ENCODE data around the gene NDUFAF5.

Gene NDUFAF5

DNA sequence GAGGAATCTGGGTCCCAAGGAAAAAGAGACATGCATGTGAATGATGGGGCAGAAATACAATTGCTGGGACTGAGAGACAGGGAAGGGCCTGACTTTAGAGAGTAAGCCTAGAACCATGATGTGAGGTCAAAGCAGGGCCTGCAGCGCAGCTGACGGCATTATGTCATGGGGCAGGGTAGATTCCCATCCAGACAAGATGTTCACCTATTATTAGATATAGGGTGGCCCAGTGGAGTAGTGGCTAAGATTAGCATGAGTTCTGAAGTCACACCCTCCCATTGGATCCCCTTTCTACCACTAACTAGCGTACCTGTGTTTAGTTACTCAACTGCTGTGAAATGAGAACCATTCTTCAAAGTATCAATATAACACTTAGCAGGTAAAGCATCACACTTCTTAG, 39.6 kb downstream of the NDUFAF5 start:
- H3K4me3 ChIP-seq (ENCODE audit: low read depth in 1 of 2, low read length in 1 of 2): no peak overlapping the region
- TF ChIP-seq, protein P1, sequence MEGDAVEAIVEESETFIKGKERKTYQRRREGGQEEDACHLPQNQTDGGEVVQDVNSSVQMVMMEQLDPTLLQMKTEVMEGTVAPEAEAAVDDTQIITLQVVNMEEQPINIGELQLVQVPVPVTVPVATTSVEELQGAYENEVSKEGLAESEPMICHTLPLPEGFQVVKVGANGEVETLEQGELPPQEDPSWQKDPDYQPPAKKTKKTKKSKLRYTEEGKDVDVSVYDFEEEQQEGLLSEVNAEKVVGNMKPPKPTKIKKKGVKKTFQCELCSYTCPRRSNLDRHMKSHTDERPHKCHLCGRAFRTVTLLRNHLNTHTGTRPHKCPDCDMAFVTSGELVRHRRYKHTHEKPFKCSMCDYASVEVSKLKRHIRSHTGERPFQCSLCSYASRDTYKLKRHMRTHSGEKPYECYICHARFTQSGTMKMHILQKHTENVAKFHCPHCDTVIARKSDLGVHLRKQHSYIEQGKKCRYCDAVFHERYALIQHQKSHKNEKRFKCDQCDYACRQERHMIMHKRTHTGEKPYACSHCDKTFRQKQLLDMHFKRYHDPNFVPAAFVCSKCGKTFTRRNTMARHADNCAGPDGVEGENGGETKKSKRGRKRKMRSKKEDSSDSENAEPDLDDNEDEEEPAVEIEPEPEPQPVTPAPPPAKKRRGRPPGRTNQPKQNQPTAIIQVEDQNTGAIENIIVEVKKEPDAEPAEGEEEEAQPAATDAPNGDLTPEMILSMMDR (IDR thresholded peaks at IDR 0.05): no peak
- no peaks in the 10 kb centered on the region for H3K36me3 ChIP-seq
- H3K9me3 ChIP-seq: no peaks in the 10 kb centered on the region
- no peak overlapping the region for H3K27ac ChIP-seq
- H3K27me3 ChIP-seq: no peaks in the 10 kb centered on the region
- peaks cover 13 to 23% of the 10 kb centered on the region in 2 experiments for H3K4me1 ChIP-seq (ENCODE audit: control insufficient read depth in 1 of 2, insufficient read depth in 1 of 2, low read depth in 1 of 2, low read length in 1 of 2)

DNA sequence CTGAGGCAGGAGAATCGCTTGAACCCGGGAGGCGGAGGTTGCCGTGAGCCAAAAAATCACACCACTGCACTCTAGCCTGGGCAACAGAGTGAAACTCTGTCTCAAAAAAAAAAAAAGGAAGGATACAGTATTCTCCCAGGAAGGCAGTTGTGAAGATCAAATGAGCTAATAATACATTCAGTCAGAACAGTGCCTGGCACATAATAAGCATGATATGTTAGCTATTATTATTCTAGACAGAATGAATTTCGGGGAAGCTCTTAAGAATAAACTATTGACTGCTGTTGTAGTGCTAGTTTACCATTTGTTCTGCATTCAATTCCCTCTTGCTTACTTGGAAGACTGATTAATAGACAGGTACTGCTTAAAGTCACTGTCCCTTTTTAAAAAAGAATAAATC, 40.6 kb downstream of the NDUFAF5 start:
- H3K36me3 ChIP-seq: no peaks in the 10 kb centered on the region
- H3K27ac ChIP-seq: no peak overlapping the region
- H3K4me1 ChIP-seq (ENCODE audit: control insufficient read depth in 1 of 2, insufficient read depth in 1 of 2, low read depth in 1 of 2, low read length in 1 of 2): peaks cover 13 to 23% of the 10 kb centered on the region in 2 experiments
- no peaks in the 10 kb centered on the region for H3K9me3 ChIP-seq
- TF ChIP-seq, protein P1 (IDR thresholded peaks at IDR 0.05): no peak
- H3K4me3 ChIP-seq (ENCODE audit: low read depth in 1 of 2, low read length in 1 of 2): no peak overlapping the region
- no peaks in the 10 kb centered on the region for H3K27me3 ChIP-seq

DNA sequence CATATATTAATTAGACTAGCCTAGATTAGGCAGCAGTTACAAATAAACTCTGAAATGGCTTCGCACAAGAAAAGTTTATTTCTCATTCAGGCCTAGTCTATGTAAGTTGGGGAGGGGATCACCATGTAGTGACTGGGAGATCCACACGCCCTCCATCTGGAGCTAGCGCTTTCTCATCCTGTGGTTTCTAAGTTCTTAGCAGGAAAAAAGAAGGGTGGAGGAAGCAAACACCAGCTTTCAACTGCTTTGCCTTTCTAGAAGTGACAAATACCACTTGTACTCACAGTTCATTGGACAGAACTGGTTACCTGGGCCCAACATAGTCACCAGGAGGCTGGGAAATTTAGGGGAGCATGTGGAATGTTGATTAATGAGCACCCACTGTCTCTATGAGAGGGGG, 46.6 kb downstream of the NDUFAF5 start:
- H3K36me3 ChIP-seq: no peaks in the 10 kb centered on the region
- H3K4me3 ChIP-seq (ENCODE audit: low read depth in 1 of 2, low read length in 1 of 2): no peak overlapping the region
- H3K27ac ChIP-seq: no peak overlapping the region
- no peaks in the 10 kb centered on the region for H3K4me1 ChIP-seq (ENCODE audit: control insufficient read depth in 1 of 2, insufficient read depth in 1 of 2, low read depth in 1 of 2, low read length in 1 of 2)
- TF ChIP-seq, protein P1 (IDR thresholded peaks at IDR 0.05): no peak
- no peaks in the 10 kb centered on the region for H3K9me3 ChIP-seq
- no peaks in the 10 kb centered on the region for H3K27me3 ChIP-seq

DNA sequence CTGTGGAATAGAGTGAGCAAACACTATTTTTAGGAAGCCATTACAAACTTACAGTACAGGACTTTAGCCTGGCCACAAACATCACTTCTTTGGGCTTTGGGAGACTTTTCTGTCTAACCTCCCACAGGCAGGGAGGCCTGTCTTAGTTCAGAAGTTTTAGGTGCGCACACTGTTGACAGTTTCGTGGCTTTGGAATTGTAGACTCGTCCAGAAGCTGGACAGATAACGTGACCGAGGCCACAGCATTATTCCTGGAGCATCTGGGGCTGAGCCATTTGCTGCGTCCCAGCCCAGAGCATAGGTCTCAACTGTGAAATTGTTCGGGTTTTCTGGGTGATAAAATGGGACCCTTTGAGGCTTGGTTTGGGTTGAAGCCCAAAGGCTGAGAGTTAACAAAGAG, 53.8 kb downstream of the NDUFAF5 start:
- Histone ChIP-seq H3K27me3 (peaks cover 16% of the 10 kb centered on the region), H3K9me3 (no peaks in the 10 kb centered on the region), H3K36me3 (no peaks in the 10 kb centered on the region), H3K27ac (no peak overlapping the region), H3K4me1 (ENCODE audit: control insufficient read depth in 1 of 2, insufficient read depth in 1 of 2, low read depth in 1 of 2, low read length in 1 of 2) (no peaks in the 10 kb centered on the region), H3K4me3 (ENCODE audit: low read depth in 1 of 2, low read length in 1 of 2) (no peak overlapping the region)
- TF ChIP-seq, protein P1 (IDR thresholded peaks at IDR 0.05): no peak

DNA sequence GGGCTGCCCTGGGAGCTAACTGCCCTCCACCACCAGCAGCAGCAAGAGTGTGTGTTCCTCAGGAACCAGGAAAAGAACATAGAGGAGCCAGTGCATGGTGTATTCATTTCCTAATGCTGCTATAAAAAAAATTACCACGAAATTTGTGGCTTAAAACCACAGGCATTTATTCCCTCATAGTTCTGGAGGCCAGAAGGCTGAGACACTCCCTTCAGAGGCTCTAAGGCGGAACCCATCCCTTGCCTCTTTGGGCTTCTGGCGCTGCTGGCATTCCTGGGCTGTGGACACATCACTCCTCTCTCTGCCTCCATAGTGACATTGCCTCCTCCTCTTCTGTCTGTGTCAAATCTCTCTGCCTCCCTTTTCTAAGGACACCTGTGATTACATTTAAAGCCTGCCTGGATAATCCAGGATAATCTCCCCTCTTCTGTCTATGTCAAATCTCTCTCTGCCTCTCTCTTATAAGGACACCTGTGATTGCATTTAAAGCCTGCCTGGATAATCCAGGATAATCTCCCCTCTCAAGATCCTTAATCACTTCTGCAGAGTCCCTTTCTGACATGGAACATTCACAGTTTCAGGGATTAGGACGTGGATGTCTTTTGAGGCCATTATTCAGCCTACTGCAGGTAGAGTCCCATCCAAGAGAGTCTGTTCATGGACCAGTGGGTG, 54.7 kb downstream of the NDUFAF5 start:
- TF ChIP-seq, protein P1 (IDR thresholded peaks at IDR 0.05): no peak
- Histone ChIP-seq H3K4me3 (ENCODE audit: low read depth in 1 of 2, low read length in 1 of 2) (no peak overlapping the region), H3K27me3 (peaks cover 16% of the 10 kb centered on the region)

More for the DNA sequence above, 54.7 kb downstream of the NDUFAF5 start:
- Histone ChIP-seq H3K36me3 (no peaks in the 10 kb centered on the region), H3K9me3 (no peaks in the 10 kb centered on the region), H3K4me1 (ENCODE audit: control insufficient read depth in 1 of 2, insufficient read depth in 1 of 2, low read depth in 1 of 2, low read length in 1 of 2) (no peaks in the 10 kb centered on the region), H3K27ac (no peak overlapping the region)
